ACC112 (cell line): ENCODE results near the gene SSUH2.
"Not testable (repeated sequence)": the region's sequence is repeated elsewhere in the genome, so short reads cannot be mapped to it uniquely, and the experiment has no call there.

Experiments
- H2AFZ ChIP-seq: fragments of 200-600 bp; sonication (generic); one replicate; pipeline ENCODE4 v1.6.0; 2017; ENCODE audit warnings: antibody characterized with exemption, low read length; ENCODE audit not compliant: unreplicated experiment
- H3K27ac ChIP-seq: fragments of 200-600 bp; sonication (generic); 2 replicates; pipeline ENCODE4 v1.5.1; 2014; ENCODE audit warnings: low read depth, mild to moderate bottlenecking, antibody characterized with exemption, low read length, moderate library complexity
- H3K27me3 ChIP-seq: fragments of 200-600 bp; sonication (generic); 2 replicates; pipeline ENCODE4 v1.6.1; 2014; ENCODE audit warnings: mild to moderate bottlenecking, antibody characterized with exemption, low read length, moderate library complexity, mixed read lengths; ENCODE audit not compliant: insufficient read depth
- H3K36me3 ChIP-seq: fragments of 200-600 bp; sonication (generic); 2 replicates; pipeline ENCODE4 v1.6.1; 2016; ENCODE audit warnings: mild to moderate bottlenecking, antibody characterized with exemption, low read length, moderate library complexity, mixed read lengths; ENCODE audit not compliant: insufficient read depth
- H3K4me1 ChIP-seq: fragments of 200-600 bp; sonication (generic); one replicate; pipeline ENCODE4 v1.6.1; 2016; ENCODE audit warnings: low read length, mixed read lengths; ENCODE audit not compliant: insufficient read depth, unreplicated experiment, control insufficient read depth
- H3K4me3 ChIP-seq: fragments of 200-600 bp; sonication (generic); 2 replicates; pipeline ENCODE4 v1.5.1; 2014; ENCODE audit warnings: mild to moderate bottlenecking, low read depth, low read length
- H3K79me2 ChIP-seq: fragments of 200-600 bp; sonication (generic); one replicate; pipeline ENCODE4 v1.6.0; 2016; ENCODE audit warnings: low read length; ENCODE audit not compliant: control insufficient read depth, unreplicated experiment, insufficient read depth

Gene SSUH2

DNA sequence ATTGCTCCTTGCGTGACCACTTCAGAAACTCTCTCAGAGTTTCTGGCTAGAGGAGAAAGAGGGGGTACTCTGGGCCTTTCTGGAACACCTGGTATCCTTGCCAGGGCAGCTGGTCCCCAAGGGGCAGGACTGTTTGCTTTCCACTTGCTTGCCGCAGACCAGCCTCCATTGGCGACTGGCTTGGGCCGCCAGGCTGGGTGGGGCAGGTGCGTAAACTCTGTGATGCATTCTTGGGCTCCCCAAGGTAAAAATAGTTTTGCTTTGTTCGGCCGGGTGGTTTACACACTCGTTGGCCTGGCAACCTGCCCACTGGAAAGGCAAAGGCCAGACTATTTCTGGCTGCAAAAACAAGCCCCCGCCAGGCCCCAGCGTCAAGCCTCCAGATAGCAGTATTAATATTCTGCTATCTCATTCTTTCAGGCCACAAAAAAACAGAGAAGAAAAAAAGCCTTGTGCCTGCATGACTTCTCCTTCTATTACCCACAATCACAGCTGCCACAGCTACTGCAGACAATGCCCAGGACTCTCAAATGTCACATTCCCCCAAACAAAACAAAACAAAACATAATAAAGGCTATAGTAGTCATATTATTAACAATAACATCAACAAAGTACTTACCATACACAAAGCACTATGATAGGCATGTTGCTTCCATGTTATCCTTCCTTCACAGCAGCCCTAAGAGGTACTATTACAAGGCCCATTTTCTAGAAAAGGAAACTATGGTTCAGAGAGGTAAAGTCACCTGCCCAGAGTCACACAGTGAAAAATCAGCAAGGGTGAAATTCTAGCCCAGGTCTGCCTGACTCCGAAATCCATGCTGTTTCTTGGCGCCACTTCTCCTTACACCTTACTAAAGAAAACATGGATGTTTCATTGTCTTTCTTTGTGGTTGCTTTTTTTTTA lies 14.0 kb upstream of the SSUH2 start:
- H3K36me3 ChIP-seq = no peaks in the 10 kb centered on the region
- no peaks in the 10 kb centered on the region for H3K79me2 ChIP-seq
- peak overlapping the region; percentile 18; the same call in 1 of the 2 replicates for H3K27ac ChIP-seq
- no peak overlapping the region for H3K4me3 ChIP-seq
- peaks cover 21% of the 10 kb centered on the region for H3K4me1 ChIP-seq
- H2AFZ ChIP-seq = no peak overlapping the region
- no peaks in the 10 kb centered on the region for H3K27me3 ChIP-seq

DNA sequence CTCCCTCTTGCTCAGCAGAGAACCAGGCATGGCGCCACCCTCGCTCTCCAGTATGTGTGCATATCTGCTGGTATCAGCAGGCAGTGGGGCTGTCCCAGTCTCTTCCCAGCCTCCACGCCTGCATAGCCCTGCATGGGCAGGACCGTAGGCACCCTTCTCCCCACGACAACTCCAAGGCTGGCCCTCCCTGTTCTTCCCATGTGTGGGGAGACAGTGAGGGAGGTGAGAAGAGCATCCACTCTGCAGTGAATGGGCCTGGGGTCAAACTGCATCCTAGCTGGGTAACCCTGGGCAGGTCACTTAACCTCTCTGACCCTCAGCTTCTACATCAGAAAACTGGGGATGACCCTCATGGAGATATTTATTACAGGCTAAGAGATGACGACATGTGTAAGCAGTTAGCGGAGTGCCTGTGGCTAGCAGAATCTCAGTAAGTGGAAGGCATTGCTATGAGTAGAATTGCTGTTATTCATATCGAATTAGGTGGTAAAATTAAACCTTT lies 13.3 kb upstream of the SSUH2 start:
- no peak overlapping the region for H2AFZ ChIP-seq
- no peak overlapping the region for H3K27ac ChIP-seq
- H3K27me3 ChIP-seq = peaks cover under 1% of the 10 kb centered on the region
- no peak overlapping the region for H3K4me3 ChIP-seq
- H3K4me1 ChIP-seq = peaks cover 21% of the 10 kb centered on the region
- no peaks in the 10 kb centered on the region for H3K36me3 ChIP-seq
- H3K79me2 ChIP-seq = no peaks in the 10 kb centered on the region

DNA sequence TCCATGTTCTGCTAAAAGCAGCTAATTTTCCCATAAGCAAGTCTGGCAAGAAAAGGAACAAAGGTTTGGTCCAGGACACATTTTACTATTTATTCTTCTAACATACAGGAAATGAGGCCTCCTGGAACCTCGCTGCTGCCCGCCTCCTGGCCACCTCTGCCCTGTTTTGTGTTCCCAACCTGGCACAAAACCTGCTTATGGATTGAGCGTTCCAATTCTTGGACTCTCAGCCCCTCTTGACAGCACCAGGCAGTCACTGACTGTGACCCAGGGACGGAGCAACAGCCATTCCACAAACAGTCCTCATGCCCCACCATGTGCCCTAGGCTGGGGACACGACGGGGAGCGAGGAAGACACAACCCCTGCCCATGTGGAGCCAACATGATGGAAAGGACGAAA lies 11.6 kb upstream of the SSUH2 start:
- no peak overlapping the region for H2AFZ ChIP-seq
- no peaks in the 10 kb centered on the region for H3K36me3 ChIP-seq
- peaks cover 21% of the 10 kb centered on the region for H3K4me1 ChIP-seq
- no peak overlapping the region for H3K27ac ChIP-seq
- H3K27me3 ChIP-seq = peaks cover 17% of the 10 kb centered on the region
- no peak overlapping the region for H3K4me3 ChIP-seq
- H3K79me2 ChIP-seq = no peaks in the 10 kb centered on the region

DNA sequence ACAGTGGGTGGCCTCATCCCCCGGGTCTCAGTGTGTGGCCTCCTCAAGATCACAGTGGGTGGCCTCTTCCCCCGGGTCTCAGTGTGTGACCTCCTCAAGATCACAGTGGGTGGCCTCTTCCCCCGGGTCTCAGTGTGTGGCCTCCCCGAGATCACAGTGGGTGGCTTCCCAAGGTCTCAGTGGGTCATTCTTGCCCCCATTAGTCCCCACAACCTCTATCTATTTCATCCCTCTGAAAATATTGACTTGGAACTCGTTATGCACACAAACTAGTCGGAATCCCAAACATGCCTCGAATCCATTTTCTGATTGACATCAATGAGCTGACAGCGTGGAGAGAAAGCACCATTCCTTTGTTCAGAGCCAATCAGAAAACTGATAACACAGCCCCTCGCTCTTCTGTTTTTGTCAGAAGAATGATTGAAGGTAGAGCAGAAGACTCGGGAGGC lies 10.8 kb upstream of the SSUH2 start:
- H3K79me2 ChIP-seq = no peaks in the 10 kb centered on the region
- H2AFZ ChIP-seq = no peak overlapping the region
- H3K27ac ChIP-seq = no peak overlapping the region
- no peaks in the 10 kb centered on the region for H3K36me3 ChIP-seq
- peaks cover 15% of the 10 kb centered on the region for H3K4me1 ChIP-seq
- no peak overlapping the region for H3K4me3 ChIP-seq
- H3K27me3 ChIP-seq = peaks cover 25% of the 10 kb centered on the region

DNA sequence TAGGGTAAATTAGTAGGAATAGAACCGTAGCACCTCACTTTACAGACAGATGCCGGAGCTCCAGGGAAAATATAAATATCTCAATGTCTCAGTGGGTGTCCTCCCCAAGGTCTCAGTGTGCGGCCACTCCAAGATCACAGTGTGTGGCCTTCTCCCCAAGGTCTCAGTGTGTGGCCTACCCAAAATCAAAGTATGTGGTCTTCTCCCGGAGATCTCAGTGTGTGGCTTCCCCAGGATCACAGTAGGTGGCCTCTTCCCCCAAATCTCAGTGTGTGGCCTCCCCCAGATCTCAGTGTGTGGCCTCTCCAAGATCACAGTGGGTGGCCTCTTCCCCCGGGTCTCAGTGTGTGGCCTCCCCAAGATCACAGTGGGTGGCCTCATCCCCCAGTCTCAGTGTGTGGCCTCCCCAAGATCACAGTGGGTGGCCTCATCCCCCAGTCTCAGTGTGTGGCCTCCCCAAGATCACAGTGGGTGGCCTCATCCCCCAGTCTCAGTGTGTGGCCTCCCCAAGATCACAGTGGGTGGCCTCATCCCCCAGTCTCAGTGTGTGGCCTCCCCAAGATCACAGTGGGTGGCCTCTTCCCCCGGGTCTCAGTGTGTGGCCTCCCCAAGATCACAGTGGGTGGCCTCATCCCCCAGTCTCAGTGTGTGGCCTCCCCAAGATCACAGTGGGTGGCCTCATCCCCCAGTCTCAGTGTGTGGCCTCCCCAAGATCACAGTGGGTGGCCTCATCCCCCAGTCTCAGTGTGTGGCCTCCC lies 10.2 kb upstream of the SSUH2 start:
- H3K27me3 ChIP-seq = peaks cover 31% of the 10 kb centered on the region
- H3K79me2 ChIP-seq, H3K27ac ChIP-seq, H3K4me1 ChIP-seq, H3K36me3 ChIP-seq, H2AFZ ChIP-seq, H3K4me3 ChIP-seq: not testable (repeated sequence)

DNA sequence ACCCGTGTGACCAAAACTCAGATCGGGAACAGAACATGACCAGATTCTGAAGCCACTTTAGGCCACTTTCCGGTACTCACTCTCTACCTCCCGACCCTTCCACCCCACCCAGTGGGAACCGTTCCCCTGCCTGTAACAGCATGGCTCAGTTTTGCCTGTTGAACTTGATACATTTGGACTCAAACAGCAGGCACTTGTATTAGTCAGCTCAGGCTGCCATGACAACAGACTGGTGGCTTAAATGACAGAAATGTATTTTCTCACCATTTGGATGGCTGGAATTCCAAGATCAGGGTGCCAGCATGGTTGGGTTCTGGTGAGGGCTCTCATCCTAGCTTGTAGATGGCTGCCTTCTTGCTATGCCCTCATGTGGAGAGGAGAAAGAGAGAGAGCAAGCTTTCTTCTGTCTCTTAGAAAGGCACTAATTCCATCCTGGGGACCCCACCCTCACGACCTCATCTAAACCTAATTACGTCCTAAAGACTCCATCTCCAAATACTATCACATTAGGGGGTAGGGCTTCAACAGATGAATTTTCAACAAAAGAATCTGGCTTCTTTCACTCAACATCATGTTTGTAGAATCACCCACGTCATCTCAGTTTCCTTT lies 9.3 kb upstream of the SSUH2 start:
- no peak overlapping the region for H3K4me3 ChIP-seq
- H3K27ac ChIP-seq = no peak overlapping the region
- no peaks in the 10 kb centered on the region for H3K79me2 ChIP-seq
- H2AFZ ChIP-seq = no peak overlapping the region
- peaks cover 7% of the 10 kb centered on the region for H3K4me1 ChIP-seq
- H3K36me3 ChIP-seq = no peaks in the 10 kb centered on the region
- H3K27me3 ChIP-seq = peaks cover 31% of the 10 kb centered on the region

DNA sequence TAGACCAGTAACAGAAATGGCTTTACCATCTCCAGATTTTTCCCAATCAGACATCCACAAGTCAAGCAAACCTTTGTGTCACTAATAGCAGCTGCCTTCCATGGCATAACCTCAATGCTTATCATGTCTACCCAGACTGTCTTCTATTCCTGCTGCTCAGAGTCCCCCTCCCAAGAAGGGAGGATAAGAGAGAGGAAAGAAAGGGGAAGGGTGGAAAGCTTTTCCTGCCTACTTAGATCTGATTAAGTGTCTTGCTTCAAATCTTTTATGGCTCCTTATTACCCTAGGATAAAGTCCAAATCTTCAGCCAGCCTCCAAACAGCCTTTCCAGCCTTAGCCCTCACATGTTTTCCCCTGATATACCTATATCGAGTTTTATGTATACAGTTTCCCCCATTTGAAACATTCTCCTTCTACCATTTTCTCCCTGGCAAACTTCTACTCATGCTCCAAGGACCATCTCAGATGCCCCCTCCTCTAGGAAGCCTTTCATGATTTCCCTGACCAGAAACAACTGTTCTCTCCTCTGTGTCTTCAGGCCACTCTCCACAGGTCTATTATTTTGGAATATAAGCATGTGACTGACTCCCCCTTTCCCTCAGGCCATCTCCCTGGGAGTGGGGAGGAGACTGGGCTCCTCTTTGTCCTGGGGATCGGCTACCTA lies 7.9 kb upstream of the SSUH2 start:
- H3K36me3 ChIP-seq = no peaks in the 10 kb centered on the region
- H2AFZ ChIP-seq = no peak overlapping the region

DNA sequence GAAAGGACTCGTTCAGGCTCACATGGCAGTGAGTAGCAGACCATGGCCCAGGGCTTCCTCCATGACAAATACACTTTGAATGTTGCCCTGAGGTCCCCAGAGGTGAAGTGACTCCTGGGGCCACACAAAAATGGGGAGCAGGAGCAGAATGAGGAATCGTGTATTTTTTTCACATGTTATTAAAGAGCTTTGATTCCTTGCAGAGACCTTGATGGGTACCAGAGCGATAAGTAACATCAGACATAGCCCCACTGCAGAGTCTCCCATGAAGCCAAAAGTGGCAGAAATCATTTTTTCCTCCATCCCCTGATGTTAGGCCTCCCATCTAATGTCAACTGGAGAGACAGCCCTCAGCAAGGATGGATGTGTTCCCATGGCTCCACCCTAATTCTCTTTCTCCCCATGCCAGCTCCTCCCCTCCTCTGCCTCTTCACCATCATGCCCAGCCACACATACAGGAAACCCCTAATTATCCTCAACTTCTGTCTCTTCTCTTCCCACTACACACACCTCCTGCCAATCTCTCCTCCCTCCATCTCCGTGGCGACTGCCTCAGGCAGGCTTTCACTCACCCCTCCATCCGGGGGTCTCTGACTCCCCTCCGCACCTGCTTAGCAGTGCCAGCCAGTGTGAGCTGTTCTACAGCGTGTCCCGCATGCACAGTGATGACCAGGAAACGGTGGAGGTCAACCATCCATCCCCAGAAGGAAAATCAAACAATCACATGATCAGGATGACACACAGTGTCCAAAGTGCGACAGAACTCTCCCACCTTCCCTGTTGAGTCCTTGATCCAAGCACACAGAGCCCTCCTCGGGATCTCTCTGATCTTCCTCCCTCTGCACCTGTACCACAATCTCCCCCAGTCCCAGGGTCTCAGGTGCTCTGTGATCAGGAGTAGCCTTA lies 7.1 kb upstream of the SSUH2 start:
- Histone ChIP-seq H3K79me2 (no peaks in the 10 kb centered on the region), H3K4me1 (no peaks in the 10 kb centered on the region), H3K36me3 (no peaks in the 10 kb centered on the region), H3K27me3 (peaks cover 36% of the 10 kb centered on the region), H3K27ac (no peak overlapping the region), H3K4me3 (no peak overlapping the region), H2AFZ (no peak overlapping the region)

More for the DNA sequence above, 7.9 kb upstream of the SSUH2 start:
- Histone ChIP-seq H3K27me3 (peaks cover 31% of the 10 kb centered on the region), H3K79me2 (no peaks in the 10 kb centered on the region), H3K4me1 (no peaks in the 10 kb centered on the region), H3K27ac (no peak overlapping the region), H3K4me3 (no peak overlapping the region)

DNA sequence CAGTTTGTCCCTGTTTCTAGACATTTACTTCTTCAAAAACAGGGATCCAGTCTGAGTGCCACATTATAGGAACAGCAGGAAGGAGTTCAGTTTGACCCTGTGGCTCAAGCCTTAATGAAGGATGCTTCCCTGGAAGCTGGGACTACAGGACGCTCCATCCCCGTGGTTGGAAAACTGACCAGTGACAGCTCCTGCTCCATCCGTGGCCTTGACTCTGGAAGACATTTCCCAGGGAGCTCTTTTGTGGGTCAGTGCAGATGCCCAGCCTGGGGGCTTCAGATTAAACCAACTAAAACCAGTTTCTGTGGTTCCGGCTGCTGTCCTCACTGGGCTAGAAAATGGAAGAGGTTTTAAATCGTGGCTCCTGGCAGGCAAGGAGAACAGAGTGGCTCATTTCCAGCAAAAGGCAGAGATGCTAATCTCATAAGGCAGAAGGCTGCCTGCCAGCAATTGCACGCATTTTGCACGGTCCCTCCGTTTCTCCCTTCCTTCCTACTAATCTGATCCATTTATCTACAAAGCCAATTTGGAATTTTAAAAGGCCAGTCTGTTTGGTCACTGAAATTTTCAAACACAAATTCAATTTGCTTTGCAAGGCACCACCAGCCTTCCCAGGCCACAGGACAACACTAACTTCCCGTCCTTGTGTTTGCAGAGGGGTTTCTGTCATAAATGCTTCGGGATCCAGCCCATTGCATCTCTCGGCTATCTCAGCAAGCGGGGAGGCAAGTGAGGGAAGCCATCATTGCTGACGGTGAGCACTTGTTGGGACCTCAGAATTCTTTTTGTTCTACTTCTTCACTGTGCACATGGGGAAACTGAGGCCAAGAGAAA lies 6.2 kb upstream of the SSUH2 start:
- peaks cover 45% of the 10 kb centered on the region for H3K27me3 ChIP-seq

More for the DNA sequence above, 6.2 kb upstream of the SSUH2 start:
- no peaks in the 10 kb centered on the region for H3K36me3 ChIP-seq
- no peak overlapping the region for H2AFZ ChIP-seq
- no peaks in the 10 kb centered on the region for H3K79me2 ChIP-seq
- H3K4me3 ChIP-seq = no peak overlapping the region
- no peaks in the 10 kb centered on the region for H3K4me1 ChIP-seq
- H3K27ac ChIP-seq = no peak overlapping the region
